B cell (primary cell): ENCODE data around the gene SLC8A3.

Experiments
- EZH2 ChIP-seq: IDR thresholded peaks from 2 replicates; pipeline ENCODE4 v1.6.1; 2012; ENCODE audit warnings: borderline replicate concordance, low read depth, mild to moderate bottlenecking, moderate library complexity, low read length; ENCODE audit not compliant: insufficient read depth, poor library complexity, severe bottlenecking
- TF ChIP-seq, protein P1 (sequence below): fragments of 200-600 bp; IDR thresholded peaks from one replicate; pipeline ENCODE4 v1.8.0; 2022; ENCODE audit warnings: antibody characterized with exemption, mild to moderate bottlenecking

DNA sequence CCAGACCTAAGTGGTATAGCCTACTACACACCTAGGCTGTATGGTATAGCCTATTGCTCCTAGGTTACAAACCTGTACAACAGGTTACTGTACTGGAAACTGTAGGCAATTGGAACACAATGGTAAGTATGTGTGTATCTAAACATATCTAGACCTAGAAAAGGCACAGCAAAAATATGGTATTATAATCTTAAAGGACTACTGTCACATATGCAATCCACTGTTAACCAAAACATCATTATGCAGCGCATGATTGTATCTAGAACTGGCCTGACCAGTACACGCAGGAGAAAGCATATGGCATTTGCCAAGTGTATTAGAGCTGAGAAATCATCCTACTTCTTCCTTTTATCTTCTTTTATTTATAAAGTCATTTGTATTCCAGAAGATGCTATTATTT is 75.5 kb downstream of the SLC8A3 start:
- TF ChIP-seq, protein P1, sequence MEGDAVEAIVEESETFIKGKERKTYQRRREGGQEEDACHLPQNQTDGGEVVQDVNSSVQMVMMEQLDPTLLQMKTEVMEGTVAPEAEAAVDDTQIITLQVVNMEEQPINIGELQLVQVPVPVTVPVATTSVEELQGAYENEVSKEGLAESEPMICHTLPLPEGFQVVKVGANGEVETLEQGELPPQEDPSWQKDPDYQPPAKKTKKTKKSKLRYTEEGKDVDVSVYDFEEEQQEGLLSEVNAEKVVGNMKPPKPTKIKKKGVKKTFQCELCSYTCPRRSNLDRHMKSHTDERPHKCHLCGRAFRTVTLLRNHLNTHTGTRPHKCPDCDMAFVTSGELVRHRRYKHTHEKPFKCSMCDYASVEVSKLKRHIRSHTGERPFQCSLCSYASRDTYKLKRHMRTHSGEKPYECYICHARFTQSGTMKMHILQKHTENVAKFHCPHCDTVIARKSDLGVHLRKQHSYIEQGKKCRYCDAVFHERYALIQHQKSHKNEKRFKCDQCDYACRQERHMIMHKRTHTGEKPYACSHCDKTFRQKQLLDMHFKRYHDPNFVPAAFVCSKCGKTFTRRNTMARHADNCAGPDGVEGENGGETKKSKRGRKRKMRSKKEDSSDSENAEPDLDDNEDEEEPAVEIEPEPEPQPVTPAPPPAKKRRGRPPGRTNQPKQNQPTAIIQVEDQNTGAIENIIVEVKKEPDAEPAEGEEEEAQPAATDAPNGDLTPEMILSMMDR: no peak
- no peak for TF ChIP-seq EZH2
